ENCODE measurements around the gene ZNF737.
"Not testable (repeated sequence)": the region's sequence is repeated elsewhere in the genome, so short reads cannot be mapped to it uniquely, and the experiment has no call there.

The ZNF737 gene

GRCh38 chr19:20565321-20566018, at the start of gene ZNF737:
TSS of gene ZNF737 (minus strand) at chr19:20565781. CDS start at chr19:20565640, 141 bp downstream.
- DNase-seq (ENCODE audit: low read depth in 2 of 2) = peak; percentile 83 to 87

GRCh38 chr19:20614971-20615370, 49.4 kb upstream of the ZNF737 start:
- not testable (repeated sequence) for DNase-seq (ENCODE audit: low read depth in 2 of 2)

- DNase-seq (ENCODE audit: low read depth in 2 of 2) = no peak
Measured at GRCh38 chr19:20612711-20613316, 47.2 kb upstream of the ZNF737 start.

GRCh38 chr19:20611866-20612265, 46.3 kb upstream of the ZNF737 start:
- no peak for DNase-seq (ENCODE audit: low read depth in 2 of 2)

- no peak for DNase-seq (ENCODE audit: low read depth in 2 of 2)
Measured at GRCh38 chr19:20607943-20608342, 42.4 kb upstream of the ZNF737 start.

GRCh38 chr19:20558571-20558970, 7.0 kb downstream of the ZNF737 start:
- no peak for DNase-seq (ENCODE audit: low read depth in 2 of 2)

- DNase-seq (ENCODE audit: low read depth in 2 of 2) = no peak
Measured at GRCh38 chr19:20558011-20558410, 7.6 kb downstream of the ZNF737 start.

GRCh38 chr19:20544667-20545333, 20.8 kb downstream of the ZNF737 start:
- DNase-seq (ENCODE audit: low read depth in 2 of 2) = not testable (repeated sequence)

GRCh38 chr19:20530303-20530702, 35.3 kb downstream of the ZNF737 start:
- DNase-seq (ENCODE audit: low read depth in 2 of 2) = not testable (repeated sequence)

- DNase-seq (ENCODE audit: low read depth in 2 of 2) = no peak
Measured at GRCh38 chr19:20513189-20513904, 52.2 kb downstream of the ZNF737 start.

GRCh38 chr19:20503476-20503875, 62.1 kb downstream of the ZNF737 start:
- DNase-seq (ENCODE audit: low read depth in 2 of 2) = no peak

All from activated CD4-positive, alpha-beta T cell treated with anti-CD3 and anti-CD28 coated beads for 24 hours (primary cell).